ENCODE data around the gene RSPO3.

DNA sequence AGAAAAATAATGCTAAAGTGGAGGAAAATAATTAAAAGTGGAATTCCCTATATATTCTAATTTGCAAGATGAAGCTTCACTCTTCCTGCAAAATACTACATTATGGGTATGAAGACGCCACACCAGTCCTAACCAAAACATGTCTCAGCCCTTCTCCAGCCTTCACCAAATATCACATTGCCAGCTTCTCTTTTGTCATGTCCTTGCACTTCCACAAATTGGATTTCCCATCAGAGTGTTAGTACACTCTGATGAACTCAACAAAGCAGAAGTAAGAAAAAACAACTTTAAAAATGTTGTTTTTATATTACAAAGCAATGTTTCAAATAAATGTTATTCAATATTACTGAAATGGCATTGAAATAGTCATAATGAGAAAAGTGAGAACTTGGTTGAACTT is 85.8 kb downstream of the RSPO3 start:
- no peak for TF ChIP-seq CTCF (IDR thresholded peaks at IDR 0.05; ENCODE audit: insufficient read depth, low read depth, low read length)
- no peak for TF ChIP-seq EZH2 (IDR thresholded peaks at IDR 0.05; ENCODE audit: insufficient read depth, low read length)
